ENCODE results near the gene ABLIM2.

Gene ABLIM2

DNA sequence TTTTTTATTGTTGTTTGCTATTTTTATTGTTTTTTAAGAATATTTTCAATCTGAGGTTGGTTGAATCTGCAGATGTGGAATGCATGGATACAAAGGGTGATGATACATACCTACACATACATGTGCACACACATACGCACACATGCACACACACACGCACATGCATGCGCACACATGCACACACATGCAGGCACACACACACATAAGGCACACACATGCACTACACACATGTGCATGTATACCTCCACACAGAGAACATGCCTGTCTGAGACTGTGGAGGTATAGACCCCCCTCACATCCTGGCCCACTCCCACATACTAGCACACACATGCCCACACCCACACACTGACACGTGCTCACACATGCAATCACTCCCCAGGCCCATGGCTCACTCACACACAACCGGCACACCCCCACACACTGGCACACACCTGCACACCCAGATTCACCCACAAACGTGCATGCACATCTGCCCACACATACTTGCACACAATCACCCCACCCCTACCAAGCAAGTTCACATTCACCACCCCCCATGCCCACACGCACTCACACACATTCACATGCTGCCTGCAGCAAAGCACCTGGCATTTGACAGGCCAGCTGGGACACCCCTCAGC, 121.4 kb downstream of the ABLIM2 start:
- ATAC-seq, result no peak
- TF ChIP-seq, protein P1, sequence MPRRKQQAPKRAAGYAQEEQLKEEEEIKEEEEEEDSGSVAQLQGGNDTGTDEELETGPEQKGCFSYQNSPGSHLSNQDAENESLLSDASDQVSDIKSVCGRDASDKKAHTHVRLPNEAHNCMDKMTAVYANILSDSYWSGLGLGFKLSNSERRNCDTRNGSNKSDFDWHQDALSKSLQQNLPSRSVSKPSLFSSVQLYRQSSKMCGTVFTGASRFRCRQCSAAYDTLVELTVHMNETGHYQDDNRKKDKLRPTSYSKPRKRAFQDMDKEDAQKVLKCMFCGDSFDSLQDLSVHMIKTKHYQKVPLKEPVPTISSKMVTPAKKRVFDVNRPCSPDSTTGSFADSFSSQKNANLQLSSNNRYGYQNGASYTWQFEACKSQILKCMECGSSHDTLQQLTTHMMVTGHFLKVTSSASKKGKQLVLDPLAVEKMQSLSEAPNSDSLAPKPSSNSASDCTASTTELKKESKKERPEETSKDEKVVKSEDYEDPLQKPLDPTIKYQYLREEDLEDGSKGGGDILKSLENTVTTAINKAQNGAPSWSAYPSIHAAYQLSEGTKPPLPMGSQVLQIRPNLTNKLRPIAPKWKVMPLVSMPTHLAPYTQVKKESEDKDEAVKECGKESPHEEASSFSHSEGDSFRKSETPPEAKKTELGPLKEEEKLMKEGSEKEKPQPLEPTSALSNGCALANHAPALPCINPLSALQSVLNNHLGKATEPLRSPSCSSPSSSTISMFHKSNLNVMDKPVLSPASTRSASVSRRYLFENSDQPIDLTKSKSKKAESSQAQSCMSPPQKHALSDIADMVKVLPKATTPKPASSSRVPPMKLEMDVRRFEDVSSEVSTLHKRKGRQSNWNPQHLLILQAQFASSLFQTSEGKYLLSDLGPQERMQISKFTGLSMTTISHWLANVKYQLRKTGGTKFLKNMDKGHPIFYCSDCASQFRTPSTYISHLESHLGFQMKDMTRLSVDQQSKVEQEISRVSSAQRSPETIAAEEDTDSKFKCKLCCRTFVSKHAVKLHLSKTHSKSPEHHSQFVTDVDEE (CRISPR knock-in tag; IDR thresholded peaks at IDR 0.05), result no peak
- TF ChIP-seq, protein P2, sequence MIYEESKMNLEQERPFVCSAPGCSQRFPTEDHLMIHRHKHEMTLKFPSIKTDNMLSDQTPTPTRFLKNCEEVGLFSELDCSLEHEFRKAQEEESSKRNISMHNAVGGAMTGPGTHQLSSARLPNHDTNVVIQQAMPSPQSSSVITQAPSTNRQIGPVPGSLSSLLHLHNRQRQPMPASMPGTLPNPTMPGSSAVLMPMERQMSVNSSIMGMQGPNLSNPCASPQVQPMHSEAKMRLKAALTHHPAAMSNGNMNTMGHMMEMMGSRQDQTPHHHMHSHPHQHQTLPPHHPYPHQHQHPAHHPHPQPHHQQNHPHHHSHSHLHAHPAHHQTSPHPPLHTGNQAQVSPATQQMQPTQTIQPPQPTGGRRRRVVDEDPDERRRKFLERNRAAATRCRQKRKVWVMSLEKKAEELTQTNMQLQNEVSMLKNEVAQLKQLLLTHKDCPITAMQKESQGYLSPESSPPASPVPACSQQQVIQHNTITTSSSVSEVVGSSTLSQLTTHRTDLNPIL (CRISPR knock-in tag; IDR thresholded peaks at IDR 0.05; ENCODE audit: low read depth), result no peak
- TF ChIP-seq, protein P3, sequence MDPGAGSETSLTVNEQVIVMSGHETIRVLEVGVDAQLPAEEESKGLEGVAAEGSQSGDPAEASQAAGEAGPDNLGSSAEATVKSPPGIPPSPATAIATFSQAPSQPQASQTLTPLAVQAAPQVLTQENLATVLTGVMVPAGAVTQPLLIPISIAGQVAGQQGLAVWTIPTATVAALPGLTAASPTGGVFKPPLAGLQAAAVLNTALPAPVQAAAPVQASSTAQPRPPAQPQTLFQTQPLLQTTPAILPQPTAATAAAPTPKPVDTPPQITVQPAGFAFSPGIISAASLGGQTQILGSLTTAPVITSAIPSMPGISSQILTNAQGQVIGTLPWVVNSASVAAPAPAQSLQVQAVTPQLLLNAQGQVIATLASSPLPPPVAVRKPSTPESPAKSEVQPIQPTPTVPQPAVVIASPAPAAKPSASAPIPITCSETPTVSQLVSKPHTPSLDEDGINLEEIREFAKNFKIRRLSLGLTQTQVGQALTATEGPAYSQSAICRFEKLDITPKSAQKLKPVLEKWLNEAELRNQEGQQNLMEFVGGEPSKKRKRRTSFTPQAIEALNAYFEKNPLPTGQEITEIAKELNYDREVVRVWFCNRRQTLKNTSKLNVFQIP (CRISPR knock-in tag; IDR thresholded peaks at IDR 0.05; ENCODE audit: borderline replicate concordance, low read depth), result no peak
- no peak for TF ChIP-seq ARNTL (CRISPR knock-in tag; IDR thresholded peaks at IDR 0.05; ENCODE audit: borderline replicate concordance, low read depth)
- no peak for TF ChIP-seq BACH2 (CRISPR knock-in tag; IDR thresholded peaks at IDR 0.05; ENCODE audit: borderline replicate concordance)
- TF ChIP-seq OSR1 (CRISPR knock-in tag; IDR thresholded peaks at IDR 0.05), result no peak
- TF ChIP-seq ESRRG (CRISPR knock-in tag; IDR thresholded peaks at IDR 0.05), result no peak
- no peak for TF ChIP-seq ZNF70 (CRISPR knock-in tag; IDR thresholded peaks at IDR 0.05)
- TF ChIP-seq, protein P4, sequence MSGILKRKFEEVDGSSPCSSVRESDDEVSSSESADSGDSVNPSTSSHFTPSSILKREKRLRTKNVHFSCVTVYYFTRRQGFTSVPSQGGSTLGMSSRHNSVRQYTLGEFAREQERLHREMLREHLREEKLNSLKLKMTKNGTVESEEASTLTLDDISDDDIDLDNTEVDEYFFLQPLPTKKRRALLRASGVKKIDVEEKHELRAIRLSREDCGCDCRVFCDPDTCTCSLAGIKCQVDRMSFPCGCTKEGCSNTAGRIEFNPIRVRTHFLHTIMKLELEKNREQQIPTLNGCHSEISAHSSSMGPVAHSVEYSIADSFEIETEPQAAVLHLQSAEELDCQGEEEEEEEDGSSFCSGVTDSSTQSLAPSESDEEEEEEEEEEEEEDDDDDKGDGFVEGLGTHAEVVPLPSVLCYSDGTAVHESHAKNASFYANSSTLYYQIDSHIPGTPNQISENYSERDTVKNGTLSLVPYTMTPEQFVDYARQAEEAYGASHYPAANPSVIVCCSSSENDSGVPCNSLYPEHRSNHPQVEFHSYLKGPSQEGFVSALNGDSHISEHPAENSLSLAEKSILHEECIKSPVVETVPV (CRISPR knock-in tag; IDR thresholded peaks at IDR 0.05), result no peak
- TF ChIP-seq, protein P5, sequence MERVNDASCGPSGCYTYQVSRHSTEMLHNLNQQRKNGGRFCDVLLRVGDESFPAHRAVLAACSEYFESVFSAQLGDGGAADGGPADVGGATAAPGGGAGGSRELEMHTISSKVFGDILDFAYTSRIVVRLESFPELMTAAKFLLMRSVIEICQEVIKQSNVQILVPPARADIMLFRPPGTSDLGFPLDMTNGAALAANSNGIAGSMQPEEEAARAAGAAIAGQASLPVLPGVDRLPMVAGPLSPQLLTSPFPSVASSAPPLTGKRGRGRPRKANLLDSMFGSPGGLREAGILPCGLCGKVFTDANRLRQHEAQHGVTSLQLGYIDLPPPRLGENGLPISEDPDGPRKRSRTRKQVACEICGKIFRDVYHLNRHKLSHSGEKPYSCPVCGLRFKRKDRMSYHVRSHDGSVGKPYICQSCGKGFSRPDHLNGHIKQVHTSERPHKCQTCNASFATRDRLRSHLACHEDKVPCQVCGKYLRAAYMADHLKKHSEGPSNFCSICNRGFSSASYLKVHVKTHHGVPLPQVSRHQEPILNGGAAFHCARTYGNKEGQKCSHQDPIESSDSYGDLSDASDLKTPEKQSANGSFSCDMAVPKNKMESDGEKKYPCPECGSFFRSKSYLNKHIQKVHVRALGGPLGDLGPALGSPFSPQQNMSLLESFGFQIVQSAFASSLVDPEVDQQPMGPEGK (CRISPR knock-in tag; IDR thresholded peaks at IDR 0.05; ENCODE audit: borderline replicate concordance), result no peak
- no peak for TF ChIP-seq ZFP3 (CRISPR knock-in tag; IDR thresholded peaks at IDR 0.05)
- no peak for TF ChIP-seq ZFP30 (CRISPR knock-in tag; IDR thresholded peaks at IDR 0.05)
- TF ChIP-seq GLIS3 (CRISPR knock-in tag; IDR thresholded peaks at IDR 0.05), result no peak
- no peak for TF ChIP-seq RARB (CRISPR knock-in tag; IDR thresholded peaks at IDR 0.05)
- TF ChIP-seq ZNF565 (CRISPR knock-in tag; conservative IDR thresholded peaks at IDR 0.05; ENCODE audit: low read depth), result no peak
- TF ChIP-seq ZC3H10 (CRISPR knock-in tag; IDR thresholded peaks at IDR 0.05), result no peak

DNA sequence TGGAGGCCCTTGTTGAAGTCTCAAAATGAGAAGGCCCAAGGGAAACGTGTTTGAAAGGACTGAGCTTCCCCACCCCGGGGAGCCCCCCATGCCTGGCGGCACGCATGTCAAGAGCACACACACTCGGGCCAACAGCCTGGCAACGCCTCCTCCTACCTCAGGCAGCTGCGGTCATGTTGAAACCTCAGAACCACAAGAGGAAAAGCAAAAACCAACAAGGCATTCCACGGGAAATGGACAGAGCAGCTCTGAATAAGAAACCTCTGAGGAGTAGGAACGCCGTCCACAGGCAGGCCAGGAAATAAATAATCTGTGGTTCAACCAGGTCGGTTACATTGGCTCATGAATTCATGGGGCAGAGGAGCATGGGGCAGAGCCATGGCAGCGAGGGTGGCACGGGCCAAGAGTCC, 123.2 kb downstream of the ABLIM2 start:
- TF ChIP-seq, protein P3 (CRISPR knock-in tag; IDR thresholded peaks at IDR 0.05; ENCODE audit: borderline replicate concordance, low read depth), result no peak
- TF ChIP-seq BACH2 (CRISPR knock-in tag; IDR thresholded peaks at IDR 0.05; ENCODE audit: borderline replicate concordance), result no peak
- no peak for ATAC-seq

DNA sequence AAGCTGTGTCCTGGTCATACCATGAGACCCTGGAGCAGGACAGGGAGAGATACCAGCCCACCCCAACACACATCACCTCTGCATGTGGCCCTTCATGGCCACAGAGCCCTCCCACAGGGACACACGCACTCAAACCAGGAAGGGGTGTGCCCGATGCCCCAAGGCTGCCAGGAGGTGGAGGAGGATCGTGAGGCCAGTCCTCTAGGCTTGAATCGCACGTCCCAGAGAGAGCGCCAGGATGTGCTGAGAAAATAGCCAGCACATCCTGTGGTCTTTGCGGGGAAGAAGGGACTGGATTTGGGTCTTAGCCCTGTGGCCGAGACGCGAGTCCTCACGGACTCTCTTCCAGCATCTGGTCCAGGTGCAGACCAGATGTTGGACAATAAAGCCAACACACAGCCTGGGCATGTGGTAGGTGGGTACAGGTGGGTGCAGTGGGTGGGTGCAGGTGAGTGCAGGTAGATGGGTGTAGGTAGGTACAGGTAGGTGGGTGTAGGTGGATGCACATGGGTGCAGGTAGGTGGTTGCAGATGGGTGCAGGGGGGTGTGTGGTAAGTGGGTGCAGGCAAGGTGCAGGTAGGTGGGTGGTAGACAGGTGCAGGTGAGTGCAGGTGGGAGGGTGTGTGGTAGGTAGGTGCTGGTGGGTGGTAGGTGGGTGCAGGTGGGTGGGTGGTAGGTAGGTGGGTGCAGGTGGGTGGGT, 124.6 kb downstream of the ABLIM2 start:
- ATAC-seq, result no peak
- TF ChIP-seq ISL1 (CRISPR knock-in tag; IDR thresholded peaks at IDR 0.05), result no peak
- TF ChIP-seq SNAI2 (CRISPR knock-in tag; IDR thresholded peaks at IDR 0.05), result no peak
- TF ChIP-seq BACH2 (CRISPR knock-in tag; IDR thresholded peaks at IDR 0.05; ENCODE audit: borderline replicate concordance), result no peak
- TF ChIP-seq, protein P3 (CRISPR knock-in tag; IDR thresholded peaks at IDR 0.05; ENCODE audit: borderline replicate concordance, low read depth), result no peak
- TF ChIP-seq, protein P1 (CRISPR knock-in tag; IDR thresholded peaks at IDR 0.05), result no peak
- no peak for TF ChIP-seq RARB (CRISPR knock-in tag; IDR thresholded peaks at IDR 0.05)

All from SK-N-SH treated with all-trans-retinoic acid at 6 μM for 48 hours (cell line).